GM19395 (cell line): ENCODE measurements around the gene THRB.

Experiments used
- ATAC-seq: cut with Tn5 transposase; IDR thresholded peaks from one replicate; pipeline ENCODE4 v1.9.1; 2021; ENCODE audit warnings: mild to moderate bottlenecking, moderate library complexity; ENCODE audit not compliant: unreplicated experiment

Gene THRB

GRCh38 chr3:24492971-24493551 lies 1.6 kb downstream of the THRB start:
- ATAC-seq: no peak

DNA sequence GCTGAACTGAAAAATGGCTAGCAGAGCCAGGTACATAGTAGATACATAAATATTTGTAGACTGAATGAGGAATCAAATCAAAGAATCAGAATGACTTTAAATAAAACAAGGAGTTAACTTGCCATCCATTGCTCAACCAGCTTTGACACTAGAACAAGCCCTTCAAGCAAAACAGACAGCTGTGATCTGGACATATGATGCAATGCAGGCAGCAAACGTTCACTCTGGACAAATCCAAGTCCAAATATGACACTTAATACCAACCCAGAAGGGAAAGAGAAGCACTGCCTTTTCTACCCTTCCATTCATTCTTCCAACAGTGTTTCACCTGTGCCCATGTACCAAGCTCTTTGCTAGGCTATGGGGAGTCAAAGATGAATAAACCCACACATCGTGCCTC lies 4.5 kb downstream of the THRB start:
- no peak for ATAC-seq

DNA sequence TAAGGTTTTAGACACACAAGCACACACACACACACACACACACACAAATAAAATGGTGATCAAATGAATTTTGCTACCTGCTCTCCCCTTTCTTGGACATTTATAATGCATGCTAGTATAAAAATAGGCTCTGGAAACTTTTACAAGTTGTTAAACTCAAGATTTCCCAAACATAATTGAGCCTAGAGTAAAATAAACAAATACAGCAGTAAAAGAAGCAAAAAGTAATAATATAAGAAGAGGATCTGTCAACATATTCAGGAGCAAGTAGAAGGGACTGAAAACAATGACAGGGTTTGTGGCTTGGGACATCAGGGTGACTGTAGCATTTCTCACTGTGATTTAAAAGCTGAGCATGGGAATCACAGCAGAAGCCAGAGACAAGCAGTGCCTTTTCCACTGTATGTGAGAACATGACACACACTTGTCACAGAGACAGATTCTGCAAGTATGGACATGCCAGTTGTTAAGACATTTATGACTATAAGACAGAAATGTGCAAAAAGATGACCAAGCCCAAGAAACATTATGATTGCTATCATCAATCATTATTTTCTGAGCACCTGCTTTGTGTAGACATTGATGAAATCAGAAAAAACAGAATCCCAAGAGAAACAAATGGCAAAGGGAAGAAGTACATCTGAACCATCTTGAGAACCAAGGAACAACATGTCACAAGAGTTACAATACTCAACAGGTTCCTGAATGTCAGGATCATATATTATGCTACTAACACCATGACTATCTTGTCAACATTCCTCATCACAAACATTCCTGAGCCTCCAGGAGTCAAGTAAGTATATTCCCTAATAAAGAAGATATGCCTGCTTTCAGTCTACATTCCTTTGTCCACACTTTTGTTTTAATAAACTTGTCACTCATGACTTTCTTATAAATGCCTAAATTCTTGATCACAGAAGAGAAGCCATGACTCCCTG lies 7.1 kb downstream of the THRB start:
- ATAC-seq: no peak

GRCh38 chr3:24485511-24485910 lies 9.1 kb downstream of the THRB start:
- no peak for ATAC-seq

- no peak for ATAC-seq
These were observed 10.8 kb downstream of the THRB start for GRCh38 chr3:24483873-24484272.

DNA sequence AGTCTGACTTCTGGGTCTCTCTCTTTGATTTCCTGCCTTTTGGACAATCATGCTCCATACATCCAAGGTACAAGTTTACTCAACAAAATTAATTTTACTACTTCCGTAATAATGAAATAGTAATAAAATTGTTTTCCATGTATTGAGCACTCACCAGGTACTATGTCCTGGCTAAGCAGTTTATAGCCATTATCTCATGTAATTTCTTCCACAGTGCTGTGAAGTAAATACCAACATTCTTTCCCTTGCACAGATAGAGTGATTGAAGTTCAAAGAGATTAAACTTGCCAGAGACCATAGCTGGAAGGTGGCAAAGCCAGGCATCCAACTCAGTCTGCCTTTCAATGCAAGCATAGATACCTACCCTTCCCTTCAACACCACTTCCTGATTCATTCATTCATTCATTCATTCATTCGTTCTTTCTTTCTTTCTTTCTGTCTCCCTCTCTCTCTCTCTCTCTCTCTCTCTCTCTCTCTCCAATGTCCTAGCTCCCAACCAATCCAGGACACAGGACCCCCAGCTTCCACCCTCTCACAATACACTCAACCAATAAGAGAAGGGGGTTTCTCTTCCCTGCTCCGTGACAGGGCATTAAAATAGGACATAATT lies 12.4 kb downstream of the THRB start:
- ATAC-seq: no peak

DNA sequence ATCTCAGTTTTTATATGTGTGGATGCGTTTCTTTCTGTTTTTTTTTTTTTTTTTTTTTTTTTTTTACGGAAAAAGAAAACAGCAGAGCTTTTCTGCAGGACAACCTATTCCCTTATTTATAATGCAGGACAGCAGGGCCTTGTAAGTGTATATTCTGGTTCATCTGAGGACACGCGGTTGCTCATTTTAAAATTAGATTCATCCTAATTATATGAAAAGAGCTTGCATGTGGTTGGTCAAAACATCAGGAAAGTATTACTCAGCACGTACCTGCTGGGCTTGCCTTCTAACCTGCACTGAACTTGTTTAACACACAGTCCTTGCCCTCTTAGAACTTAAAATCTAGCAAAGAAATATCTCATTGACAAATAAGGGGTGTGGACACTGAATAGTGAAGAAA lies 13.5 kb downstream of the THRB start:
- ATAC-seq: no peak

- no peak for ATAC-seq
These were observed 14.2 kb downstream of the THRB start for GRCh38 chr3:24480497-24480896.

DNA sequence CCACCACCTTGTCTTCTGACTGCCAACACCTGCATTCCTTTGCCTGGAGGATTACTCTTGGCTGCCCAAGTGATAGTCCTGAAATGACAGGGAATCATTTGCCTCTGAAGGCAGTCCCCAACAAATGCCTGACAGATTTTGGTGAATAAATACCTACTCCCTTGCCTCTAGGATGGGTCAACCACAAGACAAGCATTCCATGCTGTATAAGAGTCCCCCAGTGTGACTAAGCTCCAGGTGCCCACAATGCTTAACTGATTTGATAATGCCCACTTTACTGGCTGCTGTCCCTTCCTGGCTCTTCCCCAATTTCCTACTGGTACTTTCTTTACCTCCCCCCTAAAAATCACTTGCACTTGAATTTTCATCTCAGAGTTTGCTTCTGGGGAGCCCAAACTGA lies 14.8 kb downstream of the THRB start:
- no peak for ATAC-seq

- no peak for ATAC-seq
These were observed 17.6 kb downstream of the THRB start for GRCh38 chr3:24476871-24477656.

DNA sequence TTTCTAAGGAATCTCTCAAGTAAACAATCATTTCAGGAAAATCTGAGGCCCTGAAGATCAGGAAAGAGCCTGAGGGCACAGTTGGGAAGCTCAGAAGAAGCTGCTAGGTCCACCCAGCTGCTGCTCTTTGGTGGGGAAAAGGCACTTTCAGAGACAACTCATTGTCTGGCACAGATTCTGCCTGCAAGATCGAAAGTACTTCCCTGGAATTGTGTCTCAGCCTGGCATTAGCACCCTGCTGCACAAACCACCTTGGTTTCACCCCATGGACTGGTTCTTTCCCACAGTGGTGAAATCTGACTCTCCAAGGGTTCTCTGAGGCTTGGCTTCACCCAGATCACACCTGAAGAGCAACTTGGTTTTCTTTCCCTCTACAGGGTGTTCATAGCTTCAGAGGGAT lies 18.7 kb downstream of the THRB start:
- ATAC-seq: no peak

- no peak for ATAC-seq
These were observed 19.8 kb downstream of the THRB start for GRCh38 chr3:24474862-24475261.

DNA sequence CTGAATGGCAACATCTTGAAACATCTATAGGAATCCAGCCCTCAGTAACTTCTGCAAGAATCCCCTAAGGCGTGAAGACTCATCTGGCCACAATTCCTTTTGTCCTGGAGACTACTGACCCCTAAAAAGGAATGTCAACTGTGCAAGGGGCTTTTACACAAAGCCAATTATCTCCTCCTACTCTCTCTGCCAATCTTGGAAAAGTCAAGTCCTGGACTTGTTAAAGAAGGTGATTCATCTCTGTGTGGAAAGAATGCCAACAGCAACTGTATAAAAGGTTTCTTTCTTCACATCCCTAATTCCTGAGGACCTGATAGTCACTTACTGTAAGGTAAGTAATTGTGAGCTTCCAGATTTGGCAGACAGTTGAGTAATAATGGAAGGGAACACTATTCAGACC lies 22.3 kb downstream of the THRB start:
- no peak for ATAC-seq

- no peak for ATAC-seq
These were observed 23.2 kb downstream of the THRB start for GRCh38 chr3:24471486-24471885.

GRCh38 chr3:24470277-24470676 lies 24.4 kb downstream of the THRB start:
- no peak for ATAC-seq

DNA sequence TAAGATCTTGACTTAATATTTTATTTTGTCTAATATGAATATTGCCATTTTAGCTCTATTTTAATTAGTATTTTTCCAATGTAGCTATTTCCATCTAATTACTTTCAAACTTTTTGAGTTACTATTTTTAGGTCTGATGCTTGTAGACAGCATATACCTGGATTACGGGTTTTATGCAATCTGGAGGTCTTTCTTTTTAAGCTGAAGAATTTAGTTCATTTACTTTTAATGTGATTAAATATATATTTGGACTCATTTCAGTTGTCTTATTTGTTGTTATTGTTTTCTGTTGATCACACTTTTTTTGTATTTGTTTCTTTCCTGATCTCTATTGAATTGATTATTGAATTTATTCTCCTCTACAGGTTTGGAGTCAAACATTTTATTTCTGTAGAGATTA lies 30.3 kb downstream of the THRB start:
- ATAC-seq: no peak

GRCh38 chr3:24462737-24463136 lies 31.9 kb downstream of the THRB start:
- ATAC-seq: no peak

DNA sequence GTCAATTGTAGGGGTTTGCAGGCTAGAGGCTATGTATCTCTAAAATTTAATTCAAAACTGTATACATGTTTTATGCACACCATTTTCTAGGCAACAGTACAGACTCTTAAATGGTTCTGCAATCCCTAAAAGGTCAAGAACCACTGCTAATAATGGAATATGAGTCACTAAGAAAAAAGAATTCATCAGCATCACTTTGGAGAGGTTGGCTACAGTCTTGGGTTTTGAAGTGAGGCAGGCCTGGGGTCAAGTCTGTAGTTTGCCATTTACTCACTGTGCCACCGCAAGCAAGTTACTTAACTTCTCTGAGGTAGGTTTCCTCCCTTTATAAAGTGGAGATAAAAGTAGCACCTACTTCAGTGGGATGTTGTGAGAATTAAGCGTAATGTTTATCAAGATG lies 33.7 kb downstream of the THRB start:
- no peak for ATAC-seq

DNA sequence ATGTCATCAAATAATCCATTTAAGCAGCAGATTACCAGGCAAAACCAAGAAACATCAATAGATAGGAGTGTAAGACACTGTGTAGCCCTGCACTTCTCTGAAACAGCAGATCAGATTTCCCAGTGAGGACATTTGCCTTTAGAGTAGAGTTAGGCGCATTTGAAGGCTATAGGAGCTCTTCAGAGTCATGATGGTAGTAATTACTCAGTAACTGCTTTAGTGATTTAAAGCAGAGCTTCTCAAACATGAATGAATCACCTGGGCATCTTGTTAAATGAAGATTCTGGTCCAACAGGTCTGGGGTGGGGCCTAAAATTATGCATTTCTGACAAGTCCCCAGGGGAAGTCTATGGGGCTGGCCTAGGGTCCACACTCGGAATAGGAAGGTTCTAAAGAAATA lies 36.9 kb downstream of the THRB start:
- no peak for ATAC-seq

DNA sequence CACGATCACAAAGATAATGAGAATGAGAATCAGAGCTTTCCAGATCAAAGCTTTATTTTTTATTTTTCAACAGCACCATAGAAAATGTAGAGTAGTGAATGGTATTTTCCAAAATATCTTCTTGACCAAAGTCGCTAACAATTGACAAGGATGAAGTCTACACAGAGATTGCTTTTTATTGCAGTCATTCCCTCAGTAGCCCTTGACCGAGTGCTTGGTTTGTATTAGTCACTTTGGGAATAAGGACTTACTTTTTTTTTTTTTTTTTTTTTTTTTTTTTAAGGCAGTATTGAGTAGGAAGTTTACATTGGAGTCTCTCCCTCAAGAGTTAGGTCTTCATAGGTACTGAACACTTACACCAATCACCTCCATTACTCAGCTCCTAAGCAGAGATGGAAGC lies 39.8 kb downstream of the THRB start:
- ATAC-seq: no peak

DNA sequence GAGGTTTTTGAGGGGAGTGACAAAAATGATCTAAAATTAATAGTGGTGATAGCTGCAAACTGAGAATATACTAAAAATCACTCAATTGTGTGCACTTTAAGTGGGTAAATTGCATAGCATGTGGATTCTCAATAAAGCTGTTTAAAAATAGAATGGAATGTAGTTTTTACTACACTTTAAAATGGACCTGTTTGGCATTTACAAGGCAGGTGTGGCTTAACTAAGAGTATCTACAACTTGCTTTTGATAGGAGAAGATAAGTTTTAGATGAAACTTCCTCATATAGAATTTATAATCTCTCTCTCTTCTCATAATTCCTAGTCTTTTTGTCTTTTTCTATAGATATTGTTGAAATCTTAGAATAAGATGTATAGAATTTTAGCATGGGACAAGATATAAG lies 40.3 kb downstream of the THRB start:
- ATAC-seq: no peak
